Measurements from ENCODE around the gene DLL1. TPM values are rescaled to one million over a fixed set of nuclear protein-coding genes. Genes with fewer than 3 reads are reported as not detected.
"Not testable (repeated sequence)": the region's sequence is repeated elsewhere in the genome, so short reads cannot be mapped to it uniquely, and the experiment has no call there.

Gene DLL1
- total RNA-seq, 1 donor from 2014 or later, result 3.0 TPM

GRCh38 chr6:170269151-170269845 lies 21.6 kb downstream of the DLL1 start:
- no peak for DNase-seq (ENCODE audit: low read depth in 2 of 2)

DNA sequence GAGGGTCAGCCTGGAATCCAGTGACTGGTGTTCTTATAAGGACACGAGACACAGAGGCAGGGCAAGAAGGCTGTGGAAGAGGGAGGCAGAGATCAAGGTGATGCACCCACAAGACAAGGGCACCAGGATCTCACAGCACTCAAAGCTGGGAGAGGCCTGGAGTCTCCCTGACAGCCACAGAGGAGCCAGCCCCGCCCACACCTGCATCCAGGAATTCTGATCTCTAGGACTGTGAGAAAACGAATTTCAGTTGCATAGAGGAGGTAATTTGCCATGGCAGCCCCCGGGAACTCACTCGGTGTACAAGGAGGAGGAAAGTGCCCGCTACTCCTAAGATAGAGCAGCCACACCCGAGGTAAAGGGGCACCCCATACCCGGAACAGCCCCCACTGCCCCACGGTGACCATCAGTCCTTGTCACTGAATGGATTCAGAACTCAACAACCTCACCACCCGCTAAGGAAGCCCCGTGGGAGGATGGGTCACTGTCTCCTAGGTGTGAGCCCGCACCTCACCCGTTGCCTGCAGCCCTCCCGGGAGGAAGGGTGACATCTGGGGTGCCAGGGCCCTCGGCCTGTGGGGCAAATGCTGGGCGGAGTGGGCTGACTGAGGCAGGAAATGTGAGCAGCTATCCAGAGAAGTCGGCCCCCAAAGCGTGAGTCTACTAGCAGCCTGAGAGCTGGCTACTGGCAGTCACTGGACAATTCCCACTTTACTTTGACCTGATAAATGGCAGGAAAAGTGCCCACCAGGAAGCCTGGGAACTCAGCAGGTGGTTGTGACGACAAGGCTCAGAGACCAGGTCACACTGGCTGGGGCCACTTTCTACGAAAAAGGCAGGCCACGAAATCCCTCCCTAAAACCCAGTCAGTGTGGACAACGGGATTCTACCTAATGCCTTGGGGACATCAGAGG lies 22.4 kb downstream of the DLL1 start:
- no peak for DNase-seq (ENCODE audit: low read depth in 2 of 2)

GRCh38 chr6:170267688-170268087 lies 23.2 kb downstream of the DLL1 start:
- no peak for DNase-seq (ENCODE audit: low read depth in 2 of 2)

- DNase-seq (ENCODE audit: low read depth in 2 of 2), result peak; percentile 40
These were observed 24.6 kb downstream of the DLL1 start for GRCh38 chr6:170266061-170266825.

DNA sequence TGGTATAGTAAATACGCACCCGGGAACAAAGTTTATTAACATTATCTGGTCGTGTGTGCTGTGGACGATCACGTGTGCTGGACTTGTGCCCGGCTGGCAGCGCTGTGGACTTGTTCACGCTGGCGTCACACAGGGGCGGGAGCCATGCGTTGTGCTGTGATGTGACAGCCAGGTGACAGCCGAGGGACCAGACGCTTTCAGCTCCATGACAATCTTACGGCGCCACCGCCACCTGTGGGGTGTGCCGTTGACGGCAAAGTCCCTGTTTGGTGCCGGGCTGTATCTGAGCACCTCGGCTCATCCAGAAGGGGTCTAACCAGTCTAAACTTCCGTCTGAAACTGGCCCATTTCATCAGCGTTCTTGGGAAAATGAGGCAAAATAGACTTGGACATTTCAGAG lies 25.2 kb downstream of the DLL1 start:
- DNase-seq (ENCODE audit: low read depth in 2 of 2), result no peak

- not testable (repeated sequence) for DNase-seq (ENCODE audit: low read depth in 2 of 2)
These were observed 26.2 kb downstream of the DLL1 start for GRCh38 chr6:170264644-170265043.

DNA sequence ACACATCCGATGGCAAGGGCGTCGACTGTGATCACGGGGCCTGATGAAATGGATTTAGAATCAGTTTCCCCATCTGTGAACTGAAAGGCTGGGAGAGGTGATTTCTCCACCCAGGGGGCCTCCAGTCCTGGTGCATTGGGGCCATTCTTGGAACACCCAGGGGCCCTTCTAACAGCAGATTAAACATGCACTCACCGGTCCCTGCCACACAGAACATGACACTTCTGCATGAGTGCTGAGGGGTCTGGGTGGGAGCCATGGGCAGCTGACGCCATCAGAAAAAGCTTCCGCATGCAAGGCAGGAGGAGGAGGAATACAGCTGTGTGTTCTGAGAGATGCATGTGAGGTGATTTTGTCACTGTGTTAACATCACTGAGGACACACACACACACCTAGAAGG lies 26.8 kb downstream of the DLL1 start:
- DNase-seq (ENCODE audit: low read depth in 2 of 2), result no peak

DNA sequence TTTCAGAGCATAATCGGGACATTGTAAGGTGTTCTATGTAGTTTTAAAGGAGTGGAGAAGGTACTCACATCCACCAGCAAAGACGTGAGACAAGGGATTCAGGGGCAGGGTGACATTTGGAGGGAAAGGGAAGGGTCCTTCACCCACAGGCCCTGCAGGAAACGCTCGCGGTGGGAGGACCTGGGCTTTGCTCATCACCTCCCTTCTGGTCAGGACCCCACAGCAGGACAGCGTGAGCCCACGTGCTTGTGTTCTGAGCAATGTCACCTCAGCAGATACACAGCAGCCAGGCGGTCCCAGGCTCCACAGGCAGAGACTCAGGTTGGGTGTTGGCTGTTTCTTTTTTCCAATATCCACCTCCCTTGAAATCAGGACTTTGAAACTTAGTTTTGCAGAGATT lies 27.5 kb downstream of the DLL1 start:
- DNase-seq (ENCODE audit: low read depth in 2 of 2), result no peak

- no peak for DNase-seq (ENCODE audit: low read depth in 2 of 2)
These were observed 28.3 kb downstream of the DLL1 start for GRCh38 chr6:170262489-170263088.

GRCh38 chr6:170261643-170262488 lies 29.0 kb downstream of the DLL1 start:
- DNase-seq (ENCODE audit: low read depth in 2 of 2), result no peak

- no peak for DNase-seq (ENCODE audit: low read depth in 2 of 2)
These were observed 30.2 kb downstream of the DLL1 start for GRCh38 chr6:170260686-170261085.

DNA sequence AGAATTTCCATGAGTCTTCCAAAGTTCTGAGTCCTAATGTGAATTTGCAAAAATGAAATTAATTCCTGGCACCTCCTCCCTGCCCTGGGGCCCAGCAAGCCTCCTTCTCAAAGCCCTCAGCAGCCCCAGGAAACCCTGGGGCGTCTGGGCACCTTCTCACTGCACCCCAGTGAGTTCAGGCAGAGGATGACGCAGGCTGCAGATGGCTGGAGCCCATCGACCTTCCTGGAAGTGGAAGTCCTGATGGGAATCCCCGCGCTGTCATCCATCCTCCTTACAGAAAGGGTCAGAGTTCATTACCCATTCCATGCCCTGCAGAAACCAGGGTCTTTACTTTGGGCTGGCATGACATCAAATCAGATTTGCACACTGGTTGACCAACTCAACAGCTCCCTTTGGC lies 31.6 kb downstream of the DLL1 start:
- DNase-seq (ENCODE audit: low read depth in 2 of 2), result no peak

DNA sequence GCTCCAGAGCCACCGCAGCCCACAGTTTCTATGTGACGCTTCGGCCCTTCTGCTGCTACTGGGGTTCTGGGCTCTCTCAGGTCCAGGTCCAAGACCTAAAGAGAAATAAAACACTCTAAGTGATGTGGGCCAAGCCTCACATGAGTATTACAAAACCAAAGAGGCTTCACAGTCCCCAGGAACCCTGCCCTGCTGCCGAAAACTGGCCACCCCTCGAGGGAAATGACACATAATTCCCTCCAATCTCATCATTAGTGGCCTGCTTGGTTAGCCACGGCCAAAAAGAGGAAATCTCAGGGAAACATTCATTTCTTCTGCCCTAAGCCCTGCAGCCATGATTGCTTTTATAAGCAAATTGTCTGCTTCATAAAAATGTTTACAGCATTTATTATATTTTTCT lies 32.5 kb downstream of the DLL1 start:
- no peak for DNase-seq (ENCODE audit: low read depth in 2 of 2)

GRCh38 chr6:170257376-170257775 lies 33.5 kb downstream of the DLL1 start:
- no peak for DNase-seq (ENCODE audit: low read depth in 2 of 2)

DNA sequence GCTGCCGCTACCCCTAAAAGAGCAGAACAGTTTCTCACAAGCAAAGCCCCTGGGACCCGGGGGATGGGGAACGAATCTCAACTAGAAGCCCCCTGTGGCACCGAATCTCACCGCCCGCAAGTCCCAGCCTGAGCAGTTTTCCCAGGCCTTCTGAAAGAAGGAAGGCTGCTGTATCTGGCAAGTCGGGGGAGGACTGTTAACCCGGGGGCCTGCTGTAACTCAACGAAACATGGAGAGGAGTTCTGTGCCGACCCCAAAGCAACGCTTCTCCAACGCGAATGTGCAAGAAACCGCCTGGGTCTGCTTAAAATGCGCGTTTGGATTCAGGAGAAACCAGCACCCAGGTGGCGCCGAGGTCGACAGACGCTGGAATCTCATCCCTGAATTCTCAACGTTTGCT lies 34.2 kb downstream of the DLL1 start:
- no peak for DNase-seq (ENCODE audit: low read depth in 2 of 2)

DNA sequence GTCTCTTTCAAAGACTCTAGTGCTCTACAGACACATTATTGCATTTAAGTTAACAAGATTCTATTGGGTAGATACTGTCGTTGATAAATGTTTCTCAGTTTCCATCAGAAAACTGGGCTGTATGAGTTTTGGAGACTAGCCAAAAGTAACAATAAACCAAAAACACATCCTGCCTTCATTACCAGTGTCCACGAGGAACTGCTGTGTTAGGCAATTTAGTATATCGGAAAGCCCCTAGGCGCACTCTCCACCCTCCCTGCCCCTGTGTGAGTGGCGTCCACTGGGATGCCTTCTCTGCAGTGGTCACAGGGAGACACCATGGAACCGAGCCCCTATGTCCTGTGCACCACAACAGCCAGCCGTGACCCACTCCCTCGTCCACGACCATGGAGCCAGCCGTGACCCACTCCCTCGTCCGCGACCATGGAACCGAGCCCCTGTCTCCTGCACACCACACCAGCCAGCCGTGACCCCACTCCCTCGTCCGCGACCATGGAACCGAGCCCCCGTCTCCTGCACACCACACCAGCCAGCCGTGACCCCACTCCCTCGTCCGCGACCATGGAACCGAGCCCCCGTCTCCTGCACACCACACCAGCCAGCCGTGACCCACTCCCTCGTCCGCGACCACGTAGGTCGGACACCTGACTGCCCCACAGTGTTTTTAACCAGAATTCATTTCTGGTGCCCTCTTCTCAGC lies 35.3 kb downstream of the DLL1 start:
- DNase-seq (ENCODE audit: low read depth in 2 of 2), result peak in 1 of 2 donors; percentile 61

GRCh38 chr6:170254315-170255213 lies 36.3 kb downstream of the DLL1 start:
- DNase-seq (ENCODE audit: low read depth in 2 of 2), result no peak

DNA sequence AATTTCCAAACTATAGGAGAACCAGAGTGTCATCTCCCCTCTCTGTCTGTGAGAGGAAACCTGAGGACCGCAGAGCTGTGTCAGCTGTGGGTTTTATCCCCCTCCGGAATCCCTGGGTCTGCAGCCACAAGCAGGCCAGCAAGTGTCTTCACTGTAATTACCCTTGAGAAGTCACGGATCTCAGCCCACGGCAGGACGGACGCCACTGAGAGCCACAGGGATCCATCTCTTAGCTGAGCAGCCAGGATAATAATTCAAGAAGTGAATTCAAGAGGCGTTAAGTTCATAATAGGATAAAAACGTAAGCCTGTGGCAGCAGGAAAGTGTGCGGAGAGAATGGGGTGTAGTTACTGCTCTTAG lies 37.0 kb downstream of the DLL1 start:
- no peak for DNase-seq (ENCODE audit: low read depth in 2 of 2)

GRCh38 chr6:170253226-170253909 lies 37.5 kb downstream of the DLL1 start:
- no peak for DNase-seq (ENCODE audit: low read depth in 2 of 2)

Measured in lung microvascular endothelial cell (primary cell).